Measurements from ENCODE around the gene ACP6. TPM values are rescaled to one million over a fixed set of nuclear protein-coding genes. Genes with fewer than 3 reads are reported as not detected.
A peak's percentile ranks its signal among the peaks of the same experiment; 100 is the strongest.

ACP6 gene
- total and polyA plus RNA-seq, 2 of the 13 experiments (the other 11 are each of a cell fraction or from before 2014, with no cell fraction given), result 18.1 to 33.7 TPM

GRCh38 chr1:147669469-147670318, 630 bp downstream of the ACP6 start (continued):
- peak; percentile 87 for TF ChIP-seq ZXDC (CRISPR knock-in tag; IDR thresholded peaks at IDR 0.05)
- peak; percentile 84; the same call in 1 of the 2 replicates for TF ChIP-seq ZNF337 (CRISPR knock-in tag; IDR thresholded peaks at IDR 0.05; ENCODE audit: borderline replicate concordance, low read depth)
- TF ChIP-seq SKI (IDR thresholded peaks at IDR 0.05; ENCODE audit: partially characterized antibody), result no peak
- no peak; the same call in 1 of the 2 replicates for TF ChIP-seq ZFX (CRISPR knock-in tag; IDR thresholded peaks at IDR 0.05; ENCODE audit: low read depth)
- TF ChIP-seq AGO2 (optimal IDR thresholded peaks at IDR 0.05; ENCODE audit: low read depth, low read length), result peak; percentile 87
- no peak for TF ChIP-seq CENPBD1 (CRISPR knock-in tag; IDR thresholded peaks at IDR 0.05; ENCODE audit: borderline replicate concordance, low read depth)
- 0 out of 2 replicates have a peak, but pooled peaks have one; percentile 57 for TF ChIP-seq HNRNPL (IDR thresholded peaks at IDR 0.05; ENCODE audit: low read depth, low read length)
- no peak for TF ChIP-seq HHEX (CRISPR knock-in tag; IDR thresholded peaks at IDR 0.05)
- TF ChIP-seq ZNF20 (CRISPR knock-in tag; IDR thresholded peaks at IDR 0.05), result no peak
- TF ChIP-seq PHF20 (CRISPR knock-in tag; IDR thresholded peaks at IDR 0.05), result peak; percentile 51; the same call in 1 of the 2 replicates
- TF ChIP-seq AGO1 (IDR thresholded peaks at IDR 0.05; ENCODE audit: low read depth, low read length, poor library complexity, severe bottlenecking), result no peak
- 0 out of 2 replicates have a peak, but pooled peaks have one; percentile 17 for TF ChIP-seq WIZ (CRISPR knock-in tag; IDR thresholded peaks at IDR 0.05)
- no peak; the same call in 1 of the 2 replicates for TF ChIP-seq MXD1 (CRISPR knock-in tag; IDR thresholded peaks at IDR 0.05)
- no peak for TF ChIP-seq SMAD3 (CRISPR knock-in tag; IDR thresholded peaks at IDR 0.05)
- TF ChIP-seq ZZZ3 (CRISPR knock-in tag; IDR thresholded peaks at IDR 0.05; ENCODE audit: borderline replicate concordance), result 0 out of 2 replicates have a peak, but pooled peaks have one; percentile 83
- TF ChIP-seq ZBTB4 (CRISPR knock-in tag; IDR thresholded peaks at IDR 0.05; ENCODE audit: borderline replicate concordance), result no peak
- TF ChIP-seq ATF4 (CRISPR knock-in tag; IDR thresholded peaks at IDR 0.05), result 0 out of 4 replicates have a peak, but pooled peaks of 1 of the 2 experiments have one; percentile 20
- TF ChIP-seq PAWR (CRISPR knock-in tag; IDR thresholded peaks at IDR 0.05; ENCODE audit: borderline replicate concordance), result no peak; the same call in 1 of the 2 replicates
- peak; percentile 68; the same call in 1 of the 2 replicates for TF ChIP-seq ZNF333 (CRISPR knock-in tag; IDR thresholded peaks at IDR 0.05; ENCODE audit: borderline replicate concordance)
- TF ChIP-seq MEIS1 (CRISPR knock-in tag; IDR thresholded peaks at IDR 0.05; ENCODE audit: borderline replicate concordance), result 0 out of 2 replicates have a peak, but pooled peaks have one; percentile 74
